ENCODE measurements around the gene HSPB1. TPM values are rescaled to one million over a fixed set of nuclear protein-coding genes. Genes with fewer than 3 reads are reported as not detected.
"Not testable (repeated sequence)": the region's sequence is repeated elsewhere in the genome, so short reads cannot be mapped to it uniquely, and the experiment has no call there.

Gene HSPB1
- total RNA-seq, 1 experiment from 2014 or later, result 414 TPM

GRCh38 chr7:76269895-76270294 lies 32.6 kb upstream of the HSPB1 start:
- no peak for DNase-seq
- H3K9me3 ChIP-seq (ENCODE audit: insufficient read depth, low read depth), result no peaks in the 10 kb centered on the region
- no peaks in the 10 kb centered on the region for H3K4me1 ChIP-seq (replicated peaks; ENCODE audit: insufficient read depth)
- no peak overlapping the region for H3K27ac ChIP-seq
- no TSS peak for BruUV-seq (replicated peaks)
- H3K27me3 ChIP-seq (ENCODE audit: insufficient read depth, low read depth), result peaks cover 19% of the 10 kb centered on the region
- no peaks in the 10 kb centered on the region for H4K20me1 ChIP-seq (ENCODE audit: insufficient read depth)
- no peak overlapping the region for H2AFZ ChIP-seq
- ChIA-PET CTCF (interaction anchor here (1.1 kb wide), 1 partner anchor 21 kb away, joined by 3 read pairs; no protein-coding TSS in a partner anchor), POLR2A (ENCODE audit: unreplicated experiment) (no interaction called here)
- TF ChIP-seq CTCF (conservative IDR thresholded peaks at IDR 0.05), result no peak
- no peak for TF ChIP-seq EZH2 (IDR thresholded peaks at IDR 0.05; ENCODE audit: low read depth)
- no peaks in the 10 kb centered on the region for H3K79me2 ChIP-seq (ENCODE audit: low read depth)
- no peaks in the 10 kb centered on the region for H3K9me2 ChIP-seq (ENCODE audit: insufficient read depth)
- intact Hi-C loops (cut with micrococcal nuclease; ENCODE audit: unreplicated experiment), result no loop called here
- H3K36me3 ChIP-seq (ENCODE audit: low read depth), result no peaks in the 10 kb centered on the region
- no peak overlapping the region for H3K4me2 ChIP-seq
- H3K4me3 ChIP-seq, result no peak overlapping the region
- H3F3A ChIP-seq (ENCODE audit: insufficient read depth, low read depth), result no peaks in the 10 kb centered on the region

GRCh38 chr7:76271384-76271783 lies 31.1 kb upstream of the HSPB1 start:
- POLR2A ChIA-PET (ENCODE audit: unreplicated experiment), result interaction anchor here (0.5 to 0.6 kb wide), 2 partner anchors 12 to 102 kb away, joined by 3 to 4 read pairs; no protein-coding TSS in a partner anchor
- CTCF ChIA-PET; H3K4me3 ChIP-seq; H4K20me1 ChIP-seq (ENCODE audit: insufficient read depth); H3F3A ChIP-seq (ENCODE audit: insufficient read depth, low read depth); H3K27ac ChIP-seq; H3K9me2 ChIP-seq (ENCODE audit: insufficient read depth); intact Hi-C loops (cut with micrococcal nuclease; ENCODE audit: unreplicated experiment); H3K4me1 ChIP-seq (replicated peaks; ENCODE audit: insufficient read depth); H3K36me3 ChIP-seq (ENCODE audit: low read depth); BruUV-seq (replicated peaks); DNase-seq; H3K4me2 ChIP-seq; H3K9me3 ChIP-seq (ENCODE audit: insufficient read depth, low read depth); H2AFZ ChIP-seq; H3K79me2 ChIP-seq (ENCODE audit: low read depth): not testable (repeated sequence)
- H3K27me3 ChIP-seq (ENCODE audit: insufficient read depth, low read depth), result peaks cover 21% of the 10 kb centered on the region

GRCh38 chr7:76272142-76272541 lies 30.3 kb upstream of the HSPB1 start:
- TF ChIP-seq CTCF (conservative IDR thresholded peaks at IDR 0.05), result no peak
- TF ChIP-seq EZH2 (IDR thresholded peaks at IDR 0.05; ENCODE audit: low read depth), result no peak
- no peaks in the 10 kb centered on the region for H3K4me1 ChIP-seq (replicated peaks; ENCODE audit: insufficient read depth)
- POLR2A ChIA-PET (ENCODE audit: unreplicated experiment), result no interaction called here
- no peaks in the 10 kb centered on the region for H3K9me2 ChIP-seq (ENCODE audit: insufficient read depth)
- no peaks in the 10 kb centered on the region for H4K20me1 ChIP-seq (ENCODE audit: insufficient read depth)
- intact Hi-C loops (cut with micrococcal nuclease; ENCODE audit: unreplicated experiment), result no loop called here
- no peak overlapping the region for H3K4me2 ChIP-seq
- peaks cover 28% of the 10 kb centered on the region for H3K27me3 ChIP-seq (ENCODE audit: insufficient read depth, low read depth)
- BruUV-seq (replicated peaks), result no TSS peak
- no peak overlapping the region for H2AFZ ChIP-seq
- no peak overlapping the region for H3K4me3 ChIP-seq
- DNase-seq, result no peak
- CTCF ChIA-PET, result no interaction called here
- no peaks in the 10 kb centered on the region for H3K36me3 ChIP-seq (ENCODE audit: low read depth)
- no peak overlapping the region for H3K27ac ChIP-seq
- H3K79me2 ChIP-seq (ENCODE audit: low read depth), result no peaks in the 10 kb centered on the region
- H3K9me3 ChIP-seq (ENCODE audit: insufficient read depth, low read depth), result no peaks in the 10 kb centered on the region
- no peaks in the 10 kb centered on the region for H3F3A ChIP-seq (ENCODE audit: insufficient read depth, low read depth)

GRCh38 chr7:76272851-76273497 lies 29.5 kb upstream of the HSPB1 start:
- no peak overlapping the region for H3K27ac ChIP-seq
- H3K27me3 ChIP-seq (ENCODE audit: insufficient read depth, low read depth), result peaks cover 34% of the 10 kb centered on the region
- BruUV-seq (replicated peaks), result no TSS peak
- H3F3A ChIP-seq (ENCODE audit: insufficient read depth, low read depth), result no peaks in the 10 kb centered on the region
- H3K4me1 ChIP-seq (replicated peaks; ENCODE audit: insufficient read depth), result no peaks in the 10 kb centered on the region
- POLR2A ChIA-PET (ENCODE audit: unreplicated experiment), result interaction anchor here (0.7 kb wide), 1 partner anchor 204 kb away, joined by 7 read pairs; no protein-coding TSS in a partner anchor
- no peak overlapping the region for H2AFZ ChIP-seq
- DNase-seq, result no peak
- no peaks in the 10 kb centered on the region for H3K79me2 ChIP-seq (ENCODE audit: low read depth)
- TF ChIP-seq CTCF (conservative IDR thresholded peaks at IDR 0.05) (no peak), EZH2 (IDR thresholded peaks at IDR 0.05; ENCODE audit: low read depth) (no peak)
- H3K9me3 ChIP-seq (ENCODE audit: insufficient read depth, low read depth), result no peaks in the 10 kb centered on the region
- intact Hi-C loops (cut with micrococcal nuclease; ENCODE audit: unreplicated experiment), result no loop called here
- H3K9me2 ChIP-seq (ENCODE audit: insufficient read depth), result no peaks in the 10 kb centered on the region
- no peaks in the 10 kb centered on the region for H4K20me1 ChIP-seq (ENCODE audit: insufficient read depth)
- H3K4me3 ChIP-seq, result no peak overlapping the region
- no peak overlapping the region for H3K4me2 ChIP-seq
- no peaks in the 10 kb centered on the region for H3K36me3 ChIP-seq (ENCODE audit: low read depth)
- CTCF ChIA-PET, result no interaction called here

All from PC-9 (cell line).